GM12892 (cell line): ENCODE measurements around the gene LRRC25.
"Not testable (repeated sequence)": the region's sequence is repeated elsewhere in the genome, so short reads cannot be mapped to it uniquely, and the experiment has no call there.

Source experiments
- POLR2AphosphoS5 ChIP-seq: IDR thresholded peaks from 2 replicates; pipeline ENCODE4 v1.6.1; 2011; ENCODE audit warnings: low read depth, low read length, control low read depth
- TAF1 ChIP-seq: IDR thresholded peaks from 2 replicates; pipeline ENCODE4 v1.6.1; 2011; ENCODE audit warnings: low read depth, mild to moderate bottlenecking, control low read depth, low read length, borderline replicate concordance

GRCh38 chr19:18354743-18355142 lies 42.7 kb downstream of the LRRC25 start:
- TF ChIP-seq POLR2AphosphoS5, TAF1: not testable (repeated sequence)
